ENCODE data around the gene SLC25A29.
"Not testable (repeated sequence)": the region's sequence is repeated elsewhere in the genome, so short reads cannot be mapped to it uniquely, and the experiment has no call there.

SLC25A29 gene

DNA sequence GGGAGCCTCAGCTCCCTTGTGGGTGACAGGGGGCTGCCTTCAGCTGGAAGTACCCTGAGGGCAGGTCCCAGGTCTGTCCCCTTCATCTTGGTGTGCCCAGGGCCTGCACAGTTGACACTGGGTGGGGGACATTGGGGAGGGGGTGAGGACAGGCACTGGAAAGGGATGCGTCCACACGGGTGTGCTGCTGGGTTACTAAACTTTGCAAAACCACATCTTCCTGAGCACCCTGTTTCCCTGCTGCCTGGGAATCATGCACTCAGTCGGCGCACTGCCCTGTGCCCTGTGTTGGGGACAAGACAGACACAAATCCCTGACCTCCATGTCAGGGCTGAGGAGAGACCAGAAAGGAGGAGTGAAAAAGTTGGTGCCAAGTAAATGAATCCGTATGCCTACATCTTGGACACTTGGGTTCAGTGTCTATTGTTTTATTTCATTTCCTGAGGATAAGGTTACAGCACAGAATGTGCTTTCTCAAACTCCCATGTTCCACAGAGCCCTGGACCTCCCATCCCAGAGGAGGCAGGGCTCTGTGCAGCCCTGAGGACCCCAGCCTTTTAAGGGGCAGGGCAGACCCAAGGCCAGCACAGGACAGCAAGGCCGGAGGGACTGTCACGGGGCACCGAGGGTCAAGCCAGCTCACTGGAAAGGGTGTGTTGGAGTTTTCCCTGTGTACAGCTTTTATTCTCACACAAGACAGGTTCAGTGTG, 2.9 kb upstream of the SLC25A29 start:
- no peak for DNase-seq

DNA sequence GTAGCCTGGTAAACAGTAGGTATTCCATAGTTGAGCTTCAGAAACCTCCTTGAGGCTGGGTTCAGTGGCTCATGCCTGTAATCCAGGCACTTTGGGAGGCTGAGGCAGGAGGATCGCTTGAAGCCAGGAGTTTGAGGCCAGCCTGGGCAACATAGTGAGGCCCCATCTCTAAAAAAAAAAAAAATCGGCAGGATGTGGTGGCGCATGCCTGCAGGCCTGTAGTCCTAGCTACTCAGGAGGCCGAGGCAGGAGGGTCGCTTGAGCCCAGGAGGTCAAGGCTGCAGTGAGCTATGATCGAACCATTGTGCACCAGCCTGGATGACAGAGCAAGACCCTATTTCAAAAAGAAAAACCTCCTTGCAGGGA, 2.2 kb upstream of the SLC25A29 start:
- not testable (repeated sequence) for DNase-seq

DNA sequence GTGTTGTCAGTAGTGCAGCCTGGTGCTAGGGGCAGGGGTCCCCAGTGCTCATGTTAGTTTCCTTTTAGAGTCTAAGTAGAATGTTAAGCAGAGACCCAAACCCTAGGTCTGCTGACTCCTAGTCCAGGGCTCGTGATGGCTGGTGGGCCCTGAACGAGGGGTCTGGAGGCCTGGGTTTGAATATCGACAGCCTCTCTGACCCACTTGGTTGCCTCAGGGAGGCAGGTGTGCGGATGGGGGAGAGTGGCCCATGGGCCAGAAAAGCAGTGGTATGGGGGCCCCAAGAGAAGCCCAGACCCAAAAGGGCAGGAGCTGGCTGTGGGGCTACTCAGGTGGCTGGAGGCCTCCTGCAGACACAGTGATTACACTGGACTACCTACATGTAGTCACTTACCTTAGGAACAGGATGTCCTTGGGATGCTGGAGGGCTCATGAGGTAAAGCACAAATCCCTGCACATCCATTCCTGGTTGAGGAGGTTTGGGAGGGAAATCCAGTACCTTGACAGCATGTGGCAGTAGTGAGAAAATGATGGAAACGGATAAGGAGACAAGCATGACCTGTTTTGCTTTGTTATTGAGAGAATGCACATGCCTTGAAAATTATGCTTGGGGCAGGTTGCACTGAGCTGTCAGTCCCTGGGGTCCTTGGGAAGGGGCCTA, 1.7 kb upstream of the SLC25A29 start:
- DNase-seq: no peak

GRCh38 chr14:100306998-100307765, 938 bp upstream of the SLC25A29 start:
- DNase-seq: no peak

DNA sequence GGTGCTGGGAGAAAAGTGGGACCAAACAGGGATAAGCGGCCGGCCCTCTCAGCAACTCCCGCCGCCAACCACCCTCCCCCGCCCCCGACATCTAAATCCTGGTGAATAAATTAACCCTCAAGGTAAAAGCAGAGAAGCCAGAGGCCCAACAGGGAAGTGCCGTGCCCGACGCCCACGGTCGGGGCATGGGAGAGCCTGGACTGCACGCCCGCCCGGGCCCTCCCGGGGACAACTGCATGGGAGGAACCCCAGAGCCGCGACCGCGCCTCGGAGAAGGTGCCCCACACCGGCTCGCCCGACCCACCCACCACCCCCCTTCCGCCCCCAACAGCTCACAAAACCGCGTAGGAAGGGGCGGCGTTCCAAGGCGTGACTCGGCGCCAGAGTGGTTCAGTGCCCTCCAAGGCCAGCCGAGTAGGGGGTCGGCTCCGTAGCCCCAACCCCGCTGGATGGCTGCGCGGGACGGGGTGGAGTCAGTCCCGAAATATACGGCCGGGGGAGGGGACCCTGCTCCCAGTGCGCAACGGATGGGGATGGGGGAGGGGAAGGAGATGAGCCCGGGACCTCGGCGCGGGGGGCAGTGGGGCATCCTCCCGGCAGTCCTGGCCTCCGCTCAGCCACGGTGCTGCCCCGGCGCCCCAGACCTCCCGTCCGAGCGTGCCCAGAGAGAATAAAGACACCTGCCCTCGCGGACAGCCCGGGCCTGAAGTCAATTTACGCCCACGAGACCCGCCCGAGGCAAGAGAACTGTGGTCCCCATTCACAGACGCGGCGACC, 732 bp downstream of the SLC25A29 start:
- peak; percentile 70 for DNase-seq

DNA sequence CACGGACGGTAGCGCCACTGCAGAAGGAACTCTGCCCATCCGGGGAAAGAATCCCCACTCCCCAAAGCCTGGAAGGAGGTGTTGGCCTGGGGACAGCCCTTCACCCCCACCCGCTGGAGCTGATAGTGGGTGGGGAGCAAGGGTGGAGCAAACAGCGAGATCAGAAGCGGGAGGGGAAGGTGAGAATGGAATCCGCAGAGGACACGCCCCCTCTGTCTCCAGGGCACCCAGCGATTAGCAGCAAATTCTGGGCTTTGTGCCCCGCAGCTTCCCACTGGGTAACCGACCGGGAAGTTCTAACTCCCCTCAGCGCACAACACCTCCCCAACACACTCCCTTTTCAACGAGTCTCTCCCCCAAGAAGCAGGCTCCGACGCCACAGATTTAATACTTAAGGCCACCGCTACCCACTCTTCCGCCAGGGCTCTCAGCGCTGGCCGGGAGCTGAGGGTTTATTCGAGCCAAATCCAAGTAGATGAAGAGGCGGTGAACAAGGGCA, 1.4 kb downstream of the SLC25A29 start:
- DNase-seq: no peak

DNA sequence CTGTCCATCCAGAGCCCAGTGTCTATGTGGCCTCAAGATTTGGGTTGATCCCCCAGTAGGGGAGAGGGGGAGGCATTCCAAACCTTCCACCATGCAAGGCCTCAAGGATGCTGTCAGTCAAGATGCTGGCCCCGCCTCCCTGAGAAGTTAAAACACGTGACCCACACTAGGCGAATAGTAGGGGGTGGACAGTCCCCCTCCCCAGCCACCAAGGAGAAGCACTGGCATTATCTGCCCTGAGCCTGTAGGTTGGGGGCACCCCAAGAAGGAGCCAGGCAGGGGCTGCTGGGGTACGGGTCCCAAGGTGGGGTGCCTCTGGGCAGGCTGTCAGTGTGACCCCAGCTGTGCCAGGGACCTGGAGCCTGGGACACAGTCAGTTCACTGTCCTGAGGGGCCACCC, 2.3 kb downstream of the SLC25A29 start:
- DNase-seq: no peak

DNA sequence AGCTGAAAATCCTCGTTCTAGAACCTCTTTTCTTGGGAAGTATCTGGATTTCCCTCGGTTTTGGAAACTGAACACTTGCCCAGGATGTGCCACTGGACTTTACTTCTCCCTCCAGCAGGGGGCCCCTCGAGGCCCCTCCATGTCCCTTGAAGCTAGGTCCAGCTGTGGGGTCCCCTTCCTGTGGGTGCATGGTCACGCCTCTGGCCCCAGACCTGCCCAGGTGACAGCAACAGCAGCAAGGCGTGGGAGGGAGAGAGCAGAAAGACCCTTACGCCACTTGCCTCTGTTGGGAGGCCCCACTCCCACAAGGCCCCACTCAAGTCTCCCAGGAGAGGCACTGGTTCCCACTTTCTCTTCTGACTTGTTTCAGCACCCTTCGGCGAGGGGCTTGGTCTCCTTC, 3.1 kb downstream of the SLC25A29 start:
- no peak for DNase-seq

DNA sequence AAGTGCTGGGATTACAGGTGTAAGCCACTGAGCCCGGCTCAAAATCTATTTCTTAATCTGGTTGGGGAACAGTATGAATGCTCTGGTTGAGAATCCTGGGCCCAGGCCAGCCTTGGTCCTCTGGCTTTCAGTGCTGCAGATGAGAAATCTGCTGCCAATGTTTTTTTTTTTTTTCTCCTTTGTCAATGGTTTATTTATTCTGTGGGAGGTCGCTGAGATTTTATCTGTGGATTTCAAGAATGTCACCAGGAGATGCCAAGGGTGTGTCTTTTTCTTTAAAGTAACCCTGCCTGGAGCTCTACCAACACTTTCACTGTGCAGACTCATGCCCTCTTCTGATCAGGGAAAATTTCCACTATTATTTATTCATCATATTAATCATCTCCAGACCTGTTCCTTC, 3.6 kb downstream of the SLC25A29 start:
- no peak for DNase-seq

DNA sequence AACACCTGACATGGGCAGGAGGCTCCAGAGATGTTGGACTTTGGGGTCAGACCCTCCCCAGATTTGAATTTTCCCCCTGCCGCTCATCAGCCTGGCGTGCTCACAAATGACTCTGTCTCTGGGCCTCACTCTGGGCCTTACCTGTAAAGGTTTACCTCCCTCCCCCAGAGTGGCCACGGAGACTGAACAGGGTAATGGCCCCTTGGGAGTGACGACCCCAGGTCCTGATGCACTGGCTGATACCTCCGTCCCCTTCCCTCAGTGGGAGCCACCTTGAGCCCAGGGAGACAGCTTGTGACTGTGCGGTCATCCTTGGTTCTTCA, 7.0 kb downstream of the SLC25A29 start:
- DNase-seq: no peak

DNA sequence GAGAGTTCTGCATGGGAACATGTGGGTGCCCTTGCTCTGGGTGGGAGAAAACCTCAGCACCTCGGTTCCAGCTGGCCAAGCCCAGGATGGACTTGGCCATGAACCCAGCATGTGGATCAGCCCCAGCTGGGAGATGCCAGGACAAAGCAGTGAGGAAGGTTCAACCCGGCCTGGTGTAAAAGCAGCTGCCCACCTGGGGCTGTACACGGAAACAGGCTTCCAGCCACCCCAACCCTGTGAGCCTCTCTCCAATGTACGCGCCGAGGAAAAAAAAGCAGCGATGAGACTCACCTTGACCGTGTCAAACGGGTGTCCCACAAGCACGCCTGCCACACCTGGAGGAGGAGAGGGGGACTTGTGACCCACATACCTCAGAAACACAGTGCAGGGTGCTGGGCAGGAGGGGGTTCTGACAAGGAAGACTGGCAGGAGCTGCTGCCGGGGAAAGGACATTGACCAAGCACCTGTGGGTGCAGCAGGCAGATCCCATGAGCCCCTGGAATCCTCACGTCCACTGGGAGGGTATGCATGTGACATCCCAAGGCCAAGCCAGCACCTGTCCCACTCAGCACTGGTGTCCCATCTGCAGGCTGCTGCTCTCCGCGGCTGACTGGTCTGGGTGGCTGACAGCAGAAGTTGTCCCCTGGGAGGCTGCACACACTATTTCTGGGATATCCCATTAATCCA, 7.5 kb downstream of the SLC25A29 start:
- DNase-seq: no peak

DNA sequence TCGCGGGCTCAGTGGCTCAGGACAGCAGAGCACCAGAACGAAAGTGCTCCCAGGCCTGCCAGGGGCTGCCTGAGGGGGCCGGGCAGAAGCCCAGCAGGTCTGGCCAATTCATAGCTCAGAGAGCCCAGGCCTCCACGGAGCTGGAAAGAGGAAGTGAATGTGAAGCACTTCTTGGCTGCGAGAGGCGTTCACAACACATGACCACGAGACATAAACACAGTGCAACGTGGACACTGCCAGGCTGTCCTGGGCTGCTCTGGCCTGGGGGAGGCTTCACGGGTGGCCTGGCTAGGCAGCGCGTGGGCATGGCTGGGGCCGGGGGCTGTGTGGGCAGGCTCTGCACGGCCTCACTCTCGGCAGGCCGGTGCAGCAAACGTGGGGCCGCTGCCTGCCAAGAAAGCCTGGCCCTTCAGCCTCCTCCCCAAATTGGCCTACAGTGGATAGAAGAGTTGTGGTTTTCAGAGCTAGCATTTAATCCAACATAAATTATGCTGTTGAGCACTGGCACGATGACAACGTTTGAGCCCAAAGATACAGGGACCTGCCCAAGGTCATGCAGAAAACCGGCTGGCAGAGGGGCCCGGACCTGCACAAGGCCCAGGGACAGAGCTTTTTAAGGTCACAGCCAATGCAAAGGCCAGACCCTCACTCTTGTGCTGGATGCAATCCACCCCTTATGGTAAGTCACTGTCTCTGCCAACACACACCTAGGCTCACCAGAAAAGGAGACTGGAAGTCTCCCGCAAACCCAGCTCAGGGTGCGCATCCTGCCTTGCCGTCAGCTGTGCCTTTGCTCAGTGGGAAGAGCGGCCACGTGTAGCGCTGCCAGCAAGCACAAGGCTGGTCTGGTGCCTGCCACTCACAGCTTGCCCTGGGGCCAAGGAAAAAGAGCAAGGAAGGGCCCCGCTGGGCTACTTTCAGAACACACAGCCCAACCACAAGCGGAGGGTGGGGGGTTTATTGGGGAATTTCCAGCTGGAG, 8.6 kb downstream of the SLC25A29 start:
- peak; percentile 61 for DNase-seq

- DNase-seq: not testable (repeated sequence)
Observed at GRCh38 chr14:100296729-100297128, 9.5 kb downstream of the SLC25A29 start.

GRCh38 chr14:100296106-100296651, 10.1 kb downstream of the SLC25A29 start:
- DNase-seq: no peak

- no peak for DNase-seq
Observed at GRCh38 chr14:100295376-100296105, 10.7 kb downstream of the SLC25A29 start.

- DNase-seq: no peak
Observed at GRCh38 chr14:100294963-100295330, 11.3 kb downstream of the SLC25A29 start.

- no peak for DNase-seq
Observed at GRCh38 chr14:100294213-100294962, 11.9 kb downstream of the SLC25A29 start.

DNA sequence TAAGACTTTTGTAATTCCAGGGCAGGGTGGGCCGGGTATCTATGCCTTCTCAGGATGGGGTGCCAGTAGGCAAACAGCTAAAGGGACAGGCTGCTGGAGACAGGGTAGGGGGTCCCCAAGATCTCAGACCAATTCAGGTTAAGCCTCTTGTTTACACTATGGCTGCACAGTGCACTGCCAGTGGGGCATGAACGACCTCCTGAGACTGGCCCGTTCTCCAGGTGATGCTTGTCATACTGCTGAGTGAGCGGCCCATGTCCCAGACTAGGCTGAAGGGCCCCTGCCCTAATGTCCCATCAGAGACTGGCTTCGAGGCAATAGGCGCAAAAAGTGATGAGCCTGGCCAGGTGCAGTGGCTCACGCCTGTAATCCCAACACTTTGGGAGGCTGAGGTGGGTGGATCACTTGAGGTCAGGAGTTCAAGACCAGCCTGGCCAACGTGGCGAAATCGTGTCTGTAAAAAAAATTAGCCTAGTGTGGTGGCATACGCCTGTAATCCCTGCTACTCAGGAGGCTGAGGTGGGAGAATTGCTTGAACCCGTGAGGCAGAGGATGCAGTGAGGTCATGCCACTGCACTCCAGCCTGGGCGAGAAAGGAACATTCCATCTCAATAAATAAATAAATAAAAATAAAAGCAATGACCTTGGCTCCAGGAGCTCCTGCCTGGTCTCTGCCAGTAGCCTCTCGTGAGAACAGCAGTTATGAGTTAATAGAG, 12.6 kb downstream of the SLC25A29 start:
- DNase-seq: no peak
